ENCODE results near the gene ARHGAP6. TPM values are rescaled to one million over a fixed set of nuclear protein-coding genes. Genes with fewer than 3 reads are reported as not detected.

ARHGAP6 gene
- total RNA-seq, 1 experiment from 2014 or later, result not detected

GRCh38 chrX:11409957-11410356, 255.8 kb downstream of the ARHGAP6 start:
- TF ChIP-seq CTCF (IDR thresholded peaks at IDR 0.05; ENCODE audit: unreplicated experiment), result no peak
- Mint-ChIP-seq H3K27me3 (ENCODE audit: insufficient read depth, unreplicated experiment) (no peaks in the 10 kb centered on the region), H3K27ac (ENCODE audit: low read depth, unreplicated experiment) (no peak overlapping the region), H3K4me1 (ENCODE audit: insufficient read depth, unreplicated experiment) (no peaks in the 10 kb centered on the region), H3K9me3 (ENCODE audit: unreplicated experiment) (no peaks in the 10 kb centered on the region), H3K4me3 (ENCODE audit: unreplicated experiment) (no peak overlapping the region), H3K36me3 (ENCODE audit: insufficient read depth, unreplicated experiment) (peaks cover 4% of the 10 kb centered on the region)
- BruUV-seq (replicated peaks), result no TSS peak
- CTCF ChIA-PET, result no interaction called here
- DNase-seq (ENCODE audit: unreplicated experiment), result no peak
- intact Hi-C loops (cut with micrococcal nuclease), result no loop called here
- POLR2A ChIA-PET, result no interaction called here

GRCh38 chrX:11408783-11409182, 256.9 kb downstream of the ARHGAP6 start:
- DNase-seq (ENCODE audit: unreplicated experiment), result no peak
- Mint-ChIP-seq H3K9me3 (ENCODE audit: unreplicated experiment) (no peaks in the 10 kb centered on the region), H3K27ac (ENCODE audit: low read depth, unreplicated experiment) (no peak overlapping the region), H3K27me3 (ENCODE audit: insufficient read depth, unreplicated experiment) (peaks cover 11% of the 10 kb centered on the region), H3K4me1 (ENCODE audit: insufficient read depth, unreplicated experiment) (no peaks in the 10 kb centered on the region), H3K4me3 (ENCODE audit: unreplicated experiment) (no peak overlapping the region), H3K36me3 (ENCODE audit: insufficient read depth, unreplicated experiment) (peaks cover 4% of the 10 kb centered on the region)
- intact Hi-C loops (cut with micrococcal nuclease), result no loop called here
- ChIA-PET CTCF (no interaction called here), POLR2A (no interaction called here)
- no TSS peak for BruUV-seq (replicated peaks)
- no peak for TF ChIP-seq CTCF (IDR thresholded peaks at IDR 0.05; ENCODE audit: unreplicated experiment)

- TF ChIP-seq CTCF (IDR thresholded peaks at IDR 0.05; ENCODE audit: unreplicated experiment), result no peak
- H3K27ac Mint-ChIP-seq (ENCODE audit: low read depth, unreplicated experiment), result no peak overlapping the region
- H3K4me1 Mint-ChIP-seq (ENCODE audit: insufficient read depth, unreplicated experiment), result no peaks in the 10 kb centered on the region
- DNase-seq (ENCODE audit: unreplicated experiment), result no peak
- POLR2A ChIA-PET, result interaction anchor here (0.6 kb wide), 1 partner anchor 22 kb away, joined by 3 read pairs; no protein-coding TSS in a partner anchor
- H3K9me3 Mint-ChIP-seq (ENCODE audit: unreplicated experiment), result no peaks in the 10 kb centered on the region
- no TSS peak for BruUV-seq (replicated peaks)
- H3K27me3 Mint-ChIP-seq (ENCODE audit: insufficient read depth, unreplicated experiment), result peaks cover 15% of the 10 kb centered on the region
- peaks cover 4% of the 10 kb centered on the region for H3K36me3 Mint-ChIP-seq (ENCODE audit: insufficient read depth, unreplicated experiment)
- no peak overlapping the region for H3K4me3 Mint-ChIP-seq (ENCODE audit: unreplicated experiment)
- CTCF ChIA-PET, result no interaction called here
- intact Hi-C loops (cut with micrococcal nuclease), result no loop called here
Observed at GRCh38 chrX:11408109-11408405, 257.7 kb downstream of the ARHGAP6 start.

- intact Hi-C loops (cut with micrococcal nuclease), result no loop called here
- Mint-ChIP-seq H3K36me3 (ENCODE audit: insufficient read depth, unreplicated experiment) (peaks cover 4% of the 10 kb centered on the region), H3K4me3 (ENCODE audit: unreplicated experiment) (no peak overlapping the region), H3K4me1 (ENCODE audit: insufficient read depth, unreplicated experiment) (no peaks in the 10 kb centered on the region), H3K27ac (ENCODE audit: low read depth, unreplicated experiment) (no peak overlapping the region), H3K27me3 (ENCODE audit: insufficient read depth, unreplicated experiment) (peaks cover 15% of the 10 kb centered on the region), H3K9me3 (ENCODE audit: unreplicated experiment) (no peaks in the 10 kb centered on the region)
- ChIA-PET POLR2A (interaction anchor here (0.6 kb wide), 1 partner anchor 22 kb away, joined by 3 read pairs; no protein-coding TSS in a partner anchor), CTCF (no interaction called here)
- no peak for DNase-seq (ENCODE audit: unreplicated experiment)
- no peak for TF ChIP-seq CTCF (IDR thresholded peaks at IDR 0.05; ENCODE audit: unreplicated experiment)
- BruUV-seq (replicated peaks), result no TSS peak
Observed at GRCh38 chrX:11407331-11408108, 258.2 kb downstream of the ARHGAP6 start.

All from MCF 10A (cell line).